K562 (cell line): ENCODE measurements around the gene DYNLT2B. TPM values are rescaled to one million over a fixed set of nuclear protein-coding genes. Genes with fewer than 3 reads are reported as not detected.

ENCODE experiments used
- ARID1B ChIP-seq: fragments of 450-650 bp; IDR thresholded peaks from 2 replicates; pipeline ENCODE4 v1.6.1; 2016; ENCODE audit warnings: antibody characterized with exemption, mild to moderate bottlenecking, inconsistent platforms
- ASH1L ChIP-seq: fragments of 450-650 bp; IDR thresholded peaks from 2 replicates; pipeline ENCODE4 v1.6.1; 2018; ENCODE audit warnings: borderline replicate concordance, mild to moderate bottlenecking, low read depth; ENCODE audit not compliant: partially characterized antibody
- ATF1 ChIP-seq, 2 experiments: fragments of 450-650 bp in 1 of 2; IDR thresholded peaks; 2 replicates each; pipeline ENCODE4 v1.6.1; 2016; ENCODE audit warnings: missing compliant biosample characterization in 1 of 2, missing genetic modification characterization in 1 of 2
- HDAC3 ChIP-seq: fragments of 450-650 bp; IDR thresholded peaks from 2 replicates; pipeline ENCODE4 v1.6.1; 2018; ENCODE audit warnings: borderline replicate concordance, mild to moderate bottlenecking, moderate library complexity; ENCODE audit not compliant: partially characterized antibody
- NFE2 ChIP-seq: IDR thresholded peaks from 2 replicates; pipeline ENCODE4 v1.6.1; 2014; ENCODE audit warnings: antibody characterized with exemption, low read depth
- RHOXF2B ChIP-seq: fragments of 250-450 bp; sonication (Bioruptor Pico); conservative IDR thresholded peaks from 2 replicates; pipeline ENCODE4 v1.5.1; 2021
- SETDB1 ChIP-seq: IDR thresholded peaks from one replicate; pipeline ENCODE4 v1.6.1; 2012; ENCODE audit warnings: low read length, control low read depth, inconsistent platforms
- SMAD2 ChIP-seq: fragments of 150-350 bp; IDR thresholded peaks from 2 replicates; pipeline ENCODE4 v1.6.1; 2014; ENCODE audit warnings: low read depth, mild to moderate bottlenecking, low read length
- SP1 ChIP-seq: sonication (generic); formaldehyde crosslinking; IDR thresholded peaks from 2 replicates; pipeline ENCODE4 v1.8.1; 2022; ENCODE audit warnings: mild to moderate bottlenecking, missing genetic modification reagents
- SRSF9 ChIP-seq: fragments of 200-400 bp; formaldehyde crosslinking; IDR thresholded peaks from 2 replicates; pipeline ENCODE4 v1.6.1; 2017; ENCODE audit warnings: low read depth, low read length, borderline replicate concordance
- SUPT5H ChIP-seq: fragments of 450-650 bp; IDR thresholded peaks from 2 replicates; pipeline ENCODE4 v1.6.1; 2016
- ZNF444 ChIP-seq: fragments of 250-450 bp; sonication (Bioruptor Pico); IDR thresholded peaks from 2 replicates; pipeline ENCODE4 v1.4.0; 2020; ENCODE audit warnings: mild to moderate bottlenecking, moderate library complexity
- polyA plus RNA-seq, 8 experiments: library from polyadenylated mRNA; depleted of rRNA in 4 of 8; stranded (reverse) in 5 of 8; unstranded in 3 of 8; fragments of >200 nt; fragmentation: Nextera tagmentation in 2 of 8; fragmentation: Illumina TruSeq in 1 of 8; extraction: Ambion mirVana in 2 of 8; extraction: Trizol in 1 of 8; gene quantifications; 2 replicates each; pipeline versions ENCODE4 v1.2.1 to v1.2.3, GENCODE V29; 2011 to 2014; ENCODE audit warnings: inconsistent platforms in 1 of 8, missing spikeins in 1 of 8
- total RNA-seq, 7 experiments: library from RNA; depleted of rRNA in 6 of 7; stranded (reverse); fragments of >200 nt in 6 of 7; fragmentation: Illumina TruSeq in 2 of 7; extraction: Trizol in 2 of 7; gene quantifications; 2 replicates each; pipeline versions ENCODE4 v1.2.1 to v1.2.3, GENCODE V29; 2011 to 2021; ENCODE audit warnings: low replicate concordance in 1 of 7
- TF ChIP-seq, protein P1 (sequence below), 2 experiments: fragments of 450-650 bp in 1 of 2; sonication (generic) in 1 of 2; formaldehyde crosslinking in 1 of 2; IDR thresholded peaks; 2 replicates each; pipeline versions ENCODE4 v1.7.1 to v1.9.0; 2016 to 2022; ENCODE audit warnings: inconsistent platforms in 1 of 2, mild to moderate bottlenecking in 1 of 2, missing genetic modification reagents in 1 of 2
- TF ChIP-seq, protein P2 (sequence below): IDR thresholded peaks from 2 replicates; pipeline ENCODE4 v1.6.1; 2016; ENCODE audit warnings: missing genetic modification characterization, missing compliant biosample characterization
- TF ChIP-seq, protein P3 (sequence below), 2 experiments: IDR thresholded peaks; 2 replicates each; pipeline ENCODE4 v1.6.1; 2011; ENCODE audit warnings: borderline replicate concordance in 1 of 2, control low read depth in 1 of 2, low read depth in 1 of 2, low read length in 1 of 2, mild to moderate bottlenecking in 1 of 2, mixed read lengths in 1 of 2, moderate library complexity in 1 of 2; ENCODE audit not compliant: insufficient read depth in 1 of 2, insufficient read length in 1 of 2, poor library complexity in 1 of 2, severe bottlenecking in 1 of 2; ENCODE audit errors: extremely low read depth in 1 of 2

DYNLT2B gene
- total and polyA plus RNA-seq, 9 of the 15 experiments (the other 6 are each of a cell fraction or from before 2014, with no cell fraction given): 6.5 to 19.9 (median 8.7) TPM

DNA sequence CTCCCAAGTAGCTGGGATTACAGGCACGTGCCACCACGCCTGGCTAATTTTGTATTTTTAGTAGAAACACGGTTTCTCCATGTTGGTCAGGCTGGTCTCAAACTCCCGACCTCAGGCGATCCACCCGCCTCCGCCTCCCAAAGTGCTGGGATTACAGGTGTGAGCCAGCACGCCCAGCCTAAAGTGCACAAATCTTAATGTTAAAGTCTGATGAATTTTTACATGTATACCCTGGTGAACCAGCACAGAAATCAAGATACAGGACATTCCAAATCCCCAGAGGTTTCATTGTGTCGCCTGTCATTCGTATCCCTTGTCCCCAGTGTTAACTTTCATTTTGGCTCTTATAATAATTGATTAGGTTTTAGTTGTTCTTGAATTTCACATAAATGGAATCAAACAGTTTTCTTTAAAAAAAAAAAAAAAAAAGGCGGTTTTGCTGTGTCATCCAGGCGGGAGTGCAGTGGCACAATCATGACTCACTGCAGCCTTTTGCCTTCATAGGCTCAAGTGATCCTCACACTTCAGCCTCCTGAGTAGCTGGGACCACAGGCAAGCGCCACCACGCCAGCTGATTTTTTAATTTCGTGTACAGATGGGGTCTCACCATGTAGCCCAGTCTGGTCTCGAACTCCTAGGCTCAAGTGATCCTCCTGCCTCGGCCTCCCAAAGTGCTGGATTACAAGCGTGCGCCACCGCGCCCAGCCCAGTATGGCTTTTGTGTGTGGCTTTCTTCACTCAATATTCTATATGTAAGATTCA, 21.6 kb upstream of the DYNLT2B start (continued):
- TF ChIP-seq, protein P1, sequence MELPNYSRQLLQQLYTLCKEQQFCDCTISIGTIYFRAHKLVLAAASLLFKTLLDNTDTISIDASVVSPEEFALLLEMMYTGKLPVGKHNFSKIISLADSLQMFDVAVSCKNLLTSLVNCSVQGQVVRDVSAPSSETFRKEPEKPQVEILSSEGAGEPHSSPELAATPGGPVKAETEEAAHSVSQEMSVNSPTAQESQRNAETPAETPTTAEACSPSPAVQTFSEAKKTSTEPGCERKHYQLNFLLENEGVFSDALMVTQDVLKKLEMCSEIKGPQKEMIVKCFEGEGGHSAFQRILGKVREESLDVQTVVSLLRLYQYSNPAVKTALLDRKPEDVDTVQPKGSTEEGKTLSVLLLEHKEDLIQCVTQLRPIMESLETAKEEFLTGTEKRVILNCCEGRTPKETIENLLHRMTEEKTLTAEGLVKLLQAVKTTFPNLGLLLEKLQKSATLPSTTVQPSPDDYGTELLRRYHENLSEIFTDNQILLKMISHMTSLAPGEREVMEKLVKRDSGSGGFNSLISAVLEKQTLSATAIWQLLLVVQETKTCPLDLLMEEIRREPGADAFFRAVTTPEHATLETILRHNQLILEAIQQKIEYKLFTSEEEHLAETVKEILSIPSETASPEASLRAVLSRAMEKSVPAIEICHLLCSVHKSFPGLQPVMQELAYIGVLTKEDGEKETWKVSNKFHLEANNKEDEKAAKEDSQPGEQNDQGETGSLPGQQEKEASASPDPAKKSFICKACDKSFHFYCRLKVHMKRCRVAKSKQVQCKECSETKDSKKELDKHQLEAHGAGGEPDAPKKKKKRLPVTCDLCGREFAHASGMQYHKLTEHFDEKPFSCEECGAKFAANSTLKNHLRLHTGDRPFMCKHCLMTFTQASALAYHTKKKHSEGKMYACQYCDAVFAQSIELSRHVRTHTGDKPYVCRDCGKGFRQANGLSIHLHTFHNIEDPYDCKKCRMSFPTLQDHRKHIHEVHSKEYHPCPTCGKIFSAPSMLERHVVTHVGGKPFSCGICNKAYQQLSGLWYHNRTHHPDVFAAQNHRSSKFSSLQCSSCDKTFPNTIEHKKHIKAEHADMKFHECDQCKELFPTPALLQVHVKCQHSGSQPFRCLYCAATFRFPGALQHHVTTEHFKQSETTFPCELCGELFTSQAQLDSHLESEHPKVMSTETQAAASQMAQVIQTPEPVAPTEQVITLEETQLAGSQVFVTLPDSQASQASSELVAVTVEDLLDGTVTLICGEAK (IDR thresholded peaks at IDR 0.05): peak; percentile 53; the same call in 1 of the 2 replicates
- TF ChIP-seq, protein P1 (CRISPR knock-in tag; IDR thresholded peaks at IDR 0.05): no peak
- no peak for TF ChIP-seq ASH1L
- TF ChIP-seq HDAC3: peak; percentile 52
- no peak for TF ChIP-seq SETDB1
- TF ChIP-seq SP1 (CRISPR knock-in tag): peak; percentile 48
- no peak for TF ChIP-seq ZNF444
- TF ChIP-seq SRSF9: no peak
- TF ChIP-seq, protein P2, sequence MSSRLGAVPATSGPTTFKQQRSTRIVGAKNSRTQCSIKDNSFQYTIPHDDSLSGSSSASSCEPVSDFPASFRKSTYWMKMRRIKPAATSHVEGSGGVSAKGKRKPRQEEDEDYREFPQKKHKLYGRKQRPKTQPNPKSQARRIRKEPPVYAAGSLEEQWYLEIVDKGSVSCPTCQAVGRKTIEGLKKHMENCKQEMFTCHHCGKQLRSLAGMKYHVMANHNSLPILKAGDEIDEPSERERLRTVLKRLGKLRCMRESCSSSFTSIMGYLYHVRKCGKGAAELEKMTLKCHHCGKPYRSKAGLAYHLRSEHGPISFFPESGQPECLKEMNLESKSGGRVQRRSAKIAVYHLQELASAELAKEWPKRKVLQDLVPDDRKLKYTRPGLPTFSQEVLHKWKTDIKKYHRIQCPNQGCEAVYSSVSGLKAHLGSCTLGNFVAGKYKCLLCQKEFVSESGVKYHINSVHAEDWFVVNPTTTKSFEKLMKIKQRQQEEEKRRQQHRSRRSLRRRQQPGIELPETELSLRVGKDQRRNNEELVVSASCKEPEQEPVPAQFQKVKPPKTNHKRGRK: no peak
- TF ChIP-seq RHOXF2B (CRISPR knock-in tag): no peak
- no peak for TF ChIP-seq SMAD2
- no peak for TF ChIP-seq ATF1 (CRISPR knock-in tag; IDR thresholded peaks at IDR 0.05)
- TF ChIP-seq ATF1 (tag; IDR thresholded peaks at IDR 0.05): peak; percentile 33; the same call in 1 of the 2 replicates
- peak; percentile 99 for TF ChIP-seq NFE2
- peak; percentile 75; the same call in 1 of the 2 replicates for TF ChIP-seq ARID1B
- TF ChIP-seq, protein P3, sequence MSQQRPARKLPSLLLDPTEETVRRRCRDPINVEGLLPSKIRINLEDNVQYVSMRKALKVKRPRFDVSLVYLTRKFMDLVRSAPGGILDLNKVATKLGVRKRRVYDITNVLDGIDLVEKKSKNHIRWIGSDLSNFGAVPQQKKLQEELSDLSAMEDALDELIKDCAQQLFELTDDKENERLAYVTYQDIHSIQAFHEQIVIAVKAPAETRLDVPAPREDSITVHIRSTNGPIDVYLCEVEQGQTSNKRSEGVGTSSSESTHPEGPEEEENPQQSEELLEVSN (IDR thresholded peaks at IDR 0.05; ENCODE audit: borderline replicate concordance in 1 of 2, extremely low read depth in 1 of 2, insufficient read depth in 1 of 2, insufficient read length in 1 of 2, low read depth in 1 of 2, low read length in 1 of 2, poor library complexity in 1 of 2, severe bottlenecking in 1 of 2): peak in 1 of 2 experiments; percentile 80
- peak; percentile 74 for TF ChIP-seq SUPT5H
